Prostate gland (tissue), 2 donors: ENCODE results near the gene NXPH2. TPM values are rescaled to one million over a fixed set of nuclear protein-coding genes. Genes with fewer than 3 reads are reported as not detected.

Source experiments
- DNase-seq: peaks from one replicate; pipeline ENCODE4 v3.0.0-alpha.2; 2019; ENCODE audit warnings: low spot score
- H3K27ac ChIP-seq, 2 donors: fragments of 200-600 bp; sonication (generic); 2 replicates each; pipeline ENCODE4 v1.5.1; 2017 to 2019
- H3K27me3 ChIP-seq: fragments of 200-600 bp; sonication (generic); replicated peaks from 2 replicates; pipeline ENCODE4 v1.5.1; 2019; ENCODE audit not compliant: insufficient read depth
- H3K36me3 ChIP-seq, 2 donors: fragments of 200-600 bp; sonication (generic); 1 replicate in 1 of 2; 2 replicates in 1 of 2; pipeline versions ENCODE4 v1.5.1 to v1.8.1; 2017 to 2019
- H3K4me1 ChIP-seq: fragments of 200-600 bp; sonication (generic); replicated peaks from 2 replicates; pipeline ENCODE4 v1.5.1; 2019
- H3K4me3 ChIP-seq, 2 donors: fragments of 200-600 bp; sonication (generic); 2 replicates each; pipeline ENCODE4 v1.5.1; 2017 to 2019
- H3K9me3 ChIP-seq: fragments of 200-600 bp; sonication (generic); 2 replicates; pipeline ENCODE4 v1.5.1; 2017
- POLR2A ChIP-seq: fragments of 450-650 bp; IDR thresholded peaks from one replicate; pipeline ENCODE4 v1.6.1; 2016; ENCODE audit warnings: antibody characterized with exemption, mild to moderate bottlenecking
- POLR2AphosphoS5 ChIP-seq: sonication (generic); formaldehyde crosslinking; IDR thresholded peaks from one replicate; pipeline ENCODE4 v1.6.1; 2017; ENCODE audit warnings: antibody characterized with exemption
- WGBS: methylation state at CpG from one replicate; pipeline ENCODE4 v1.1.5; 2018; 5-methylcytosine and 5-hydroxymethylcytosine counted together
- intact Hi-C: fragments of 100-400 bp; cut with DNase I; formaldehyde crosslinking; loops from one replicate; pipeline ENCODE4 v1.14.2; 2022
- total RNA-seq, 2 donors: library from RNA; depleted of rRNA; stranded (reverse); fragments of >200 nt; gene quantifications; one replicate each; pipeline ENCODE4 v1.1.0, GENCODE V29; 2016
- TF ChIP-seq, protein P1 (sequence below), 4 experiments: fragments of 200-600 bp in 2 of 4; fragments of 450-650 bp in 2 of 4; sonication (generic) in 2 of 4; IDR thresholded peaks; 1 replicate in 3 of 4; 2 replicates in 1 of 4; pipeline ENCODE4 v1.5.1; 2016 to 2019; ENCODE audit warnings: antibody characterized with exemption in 4 of 4, mild to moderate bottlenecking in 2 of 4, moderate library complexity in 2 of 4

NXPH2 gene
- total RNA-seq, 2 donors from 2014 or later: not detected

- DNase-seq: no peak
- TF ChIP-seq POLR2AphosphoS5 (no peak), POLR2A (no peak)
- TF ChIP-seq, protein P1, sequence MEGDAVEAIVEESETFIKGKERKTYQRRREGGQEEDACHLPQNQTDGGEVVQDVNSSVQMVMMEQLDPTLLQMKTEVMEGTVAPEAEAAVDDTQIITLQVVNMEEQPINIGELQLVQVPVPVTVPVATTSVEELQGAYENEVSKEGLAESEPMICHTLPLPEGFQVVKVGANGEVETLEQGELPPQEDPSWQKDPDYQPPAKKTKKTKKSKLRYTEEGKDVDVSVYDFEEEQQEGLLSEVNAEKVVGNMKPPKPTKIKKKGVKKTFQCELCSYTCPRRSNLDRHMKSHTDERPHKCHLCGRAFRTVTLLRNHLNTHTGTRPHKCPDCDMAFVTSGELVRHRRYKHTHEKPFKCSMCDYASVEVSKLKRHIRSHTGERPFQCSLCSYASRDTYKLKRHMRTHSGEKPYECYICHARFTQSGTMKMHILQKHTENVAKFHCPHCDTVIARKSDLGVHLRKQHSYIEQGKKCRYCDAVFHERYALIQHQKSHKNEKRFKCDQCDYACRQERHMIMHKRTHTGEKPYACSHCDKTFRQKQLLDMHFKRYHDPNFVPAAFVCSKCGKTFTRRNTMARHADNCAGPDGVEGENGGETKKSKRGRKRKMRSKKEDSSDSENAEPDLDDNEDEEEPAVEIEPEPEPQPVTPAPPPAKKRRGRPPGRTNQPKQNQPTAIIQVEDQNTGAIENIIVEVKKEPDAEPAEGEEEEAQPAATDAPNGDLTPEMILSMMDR (IDR thresholded peaks at IDR 0.05): no peak
These were observed 88.5 kb downstream of the NXPH2 start for GRCh38 chr2:138691667-138692066.

GRCh38 chr2:138689705-138690104 is 90.5 kb downstream of the NXPH2 start:
- TF ChIP-seq POLR2A (no peak), POLR2AphosphoS5 (no peak)
- TF ChIP-seq, protein P1 (IDR thresholded peaks at IDR 0.05): no peak
- 42% methylated on average over 4 of the region's 4 CpGs for WGBS
- no peaks in the 10 kb centered on the region for H3K27me3 ChIP-seq
- no peak for DNase-seq
- H3K27ac ChIP-seq: no peak overlapping the region
- H3K4me3 ChIP-seq: no peak overlapping the region
- no peaks in the 10 kb centered on the region for H3K9me3 ChIP-seq
- H3K36me3 ChIP-seq: no peaks in the 10 kb centered on the region
- intact Hi-C loops: no loop called here
- H3K4me1 ChIP-seq: no peaks in the 10 kb centered on the region

More at GRCh38 chr2:138691667-138692066, 88.5 kb downstream of the NXPH2 start:
- Histone ChIP-seq H3K27me3 (no peaks in the 10 kb centered on the region), H3K4me3 (no peak overlapping the region), H3K27ac (no peak overlapping the region), H3K36me3 (no peaks in the 10 kb centered on the region), H3K4me1 (no peaks in the 10 kb centered on the region), H3K9me3 (no peaks in the 10 kb centered on the region)
- WGBS: 100% methylated on average over 1 of the region's 1 CpG
- intact Hi-C loops: no loop called here

GRCh38 chr2:138682163-138682562 is 98.0 kb downstream of the NXPH2 start:
- WGBS: 83% methylated on average over 2 of the region's 2 CpGs

DNA sequence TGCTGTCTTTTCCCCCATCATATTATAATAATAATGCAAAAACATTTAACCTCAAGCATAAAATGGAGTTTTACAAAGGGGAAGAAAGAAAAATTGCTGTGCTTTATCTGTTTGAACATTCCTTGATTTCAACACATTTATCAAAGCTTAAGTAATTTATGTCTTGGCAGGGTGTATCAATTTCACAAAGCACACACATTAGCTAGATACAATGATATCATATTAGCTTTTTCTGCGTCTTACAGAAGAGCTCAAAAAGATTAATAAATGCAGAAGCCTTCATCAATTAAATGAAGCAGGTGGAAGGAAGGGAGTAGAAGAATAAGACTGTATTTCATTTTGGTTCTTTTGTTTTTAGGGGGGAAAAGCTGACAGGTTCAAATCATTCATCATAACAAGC is 103.0 kb downstream of the NXPH2 start:
- intact Hi-C loops: no loop called here
- H3K27me3 ChIP-seq: peaks cover 2% of the 10 kb centered on the region
- no peaks in the 10 kb centered on the region for H3K4me1 ChIP-seq
- 13% methylated on average over 1 of the region's 1 CpG for WGBS
- no peak overlapping the region for H3K4me3 ChIP-seq
- no peaks in the 10 kb centered on the region for H3K36me3 ChIP-seq
- no peak for DNase-seq
- no peak overlapping the region for H3K27ac ChIP-seq
- H3K9me3 ChIP-seq: no peaks in the 10 kb centered on the region
- TF ChIP-seq POLR2A (no peak), POLR2AphosphoS5 (no peak)
- TF ChIP-seq, protein P1 (IDR thresholded peaks at IDR 0.05): no peak

More at GRCh38 chr2:138682163-138682562, 98.0 kb downstream of the NXPH2 start:
- intact Hi-C loops: no loop called here
- Histone ChIP-seq H3K36me3 (no peaks in the 10 kb centered on the region), H3K27ac (no peak overlapping the region), H3K9me3 (no peaks in the 10 kb centered on the region), H3K4me1 (no peaks in the 10 kb centered on the region), H3K27me3 (peaks cover 2% of the 10 kb centered on the region), H3K4me3 (no peak overlapping the region)
- DNase-seq: no peak
- TF ChIP-seq POLR2A (no peak), POLR2AphosphoS5 (no peak)
- TF ChIP-seq, protein P1 (IDR thresholded peaks at IDR 0.05): no peak

DNA sequence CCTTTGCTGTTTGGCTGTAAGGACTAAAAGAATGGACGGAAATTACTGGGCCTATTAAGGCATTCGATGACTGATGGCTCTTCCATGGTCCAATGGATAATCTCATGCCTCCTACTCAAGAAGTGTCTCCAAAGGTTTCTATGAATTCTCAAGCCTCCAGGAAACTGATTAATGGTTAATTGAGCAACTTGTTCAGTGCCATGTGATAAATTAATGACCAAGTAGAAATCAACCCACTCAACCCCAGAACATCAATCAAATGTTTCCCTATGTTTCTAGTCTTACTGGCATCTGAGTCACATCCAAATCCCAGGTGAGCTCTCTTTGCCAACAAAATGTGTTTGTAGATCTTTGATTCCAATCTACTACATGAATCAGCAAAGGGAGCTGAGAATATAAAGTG is 103.6 kb downstream of the NXPH2 start:
- Histone ChIP-seq H3K27ac (no peak overlapping the region), H3K4me1 (no peaks in the 10 kb centered on the region), H3K27me3 (peaks cover 2% of the 10 kb centered on the region), H3K9me3 (no peaks in the 10 kb centered on the region), H3K36me3 (no peaks in the 10 kb centered on the region), H3K4me3 (no peak overlapping the region)
- DNase-seq: no peak
- WGBS: 93% methylated on average over 2 of the region's 2 CpGs
- intact Hi-C loops: no loop called here
- TF ChIP-seq POLR2A (no peak), POLR2AphosphoS5 (no peak)
- TF ChIP-seq, protein P1 (IDR thresholded peaks at IDR 0.05): no peak
